Smooth muscle cell (in vitro differentiated cells): ENCODE results near the gene RELN. TPM values are rescaled to one million over a fixed set of nuclear protein-coding genes. Genes with fewer than 3 reads are reported as not detected.

ENCODE experiments used
- DNase-seq: peaks from one replicate; lab custom pipeline; 2025; ENCODE audit not compliant: unreplicated experiment; lab: John Stamatoyannopoulos, UW
- H2AFZ ChIP-seq: fragments of 200-600 bp; sonication (generic); 2 replicates; pipeline ENCODE4 v1.6.0; 2016; ENCODE audit warnings: antibody characterized with exemption, low read depth, mild to moderate bottlenecking
- H3F3A ChIP-seq: fragments of 200-600 bp; sonication (generic); 2 replicates; pipeline ENCODE4 v1.6.0; 2017; ENCODE audit warnings: antibody characterized with exemption, low read depth
- H3K27ac ChIP-seq: fragments of 200-600 bp; sonication (generic); 2 replicates; pipeline ENCODE4 v1.5.1; 2016; ENCODE audit warnings: low read depth, mild to moderate bottlenecking
- H3K27me3 ChIP-seq: fragments of 200-600 bp; sonication (generic); 2 replicates; pipeline ENCODE4 v1.6.1; 2016; ENCODE audit warnings: low read depth, mild to moderate bottlenecking
- H3K36me3 ChIP-seq: fragments of 200-600 bp; sonication (generic); 2 replicates; pipeline ENCODE4 v1.5.1; 2016; ENCODE audit warnings: low read depth
- H3K4me1 ChIP-seq: fragments of 200-600 bp; sonication (generic); 2 replicates; pipeline ENCODE4 v1.5.1; 2016; ENCODE audit warnings: low read depth
- H3K4me2 ChIP-seq: fragments of 200-600 bp; sonication (generic); 2 replicates; pipeline ENCODE4 v1.6.0; 2016; ENCODE audit warnings: mild to moderate bottlenecking
- H3K4me3 ChIP-seq: fragments of 200-600 bp; sonication (generic); 2 replicates; pipeline ENCODE4 v1.5.1; 2016; ENCODE audit warnings: mild to moderate bottlenecking
- H3K79me2 ChIP-seq: fragments of 200-600 bp; sonication (generic); 2 replicates; pipeline ENCODE4 v1.6.0; 2016; ENCODE audit warnings: low read depth, mild to moderate bottlenecking
- H3K9ac ChIP-seq: fragments of 200-600 bp; sonication (generic); 2 replicates; pipeline ENCODE4 v1.6.0; 2016; ENCODE audit warnings: low read depth
- H3K9me3 ChIP-seq: fragments of 200-600 bp; sonication (generic); replicated peaks from 2 replicates; pipeline ENCODE4 v1.5.1; 2016; ENCODE audit warnings: low read depth
- H4K20me1 ChIP-seq: fragments of 200-600 bp; sonication (generic); 2 replicates; pipeline ENCODE4 v1.6.0; 2016; ENCODE audit warnings: low read depth
- WGBS: methylation state at CpG from one replicate; pipeline ENCODE4 v1.1.7; 2016; ENCODE audit warnings: low lambda C conversion rate; 5-methylcytosine and 5-hydroxymethylcytosine counted together
- polyA plus RNA-seq: library from polyadenylated mRNA; unstranded; fragments of >200 nt; fragmentation: Nextera tagmentation; extraction: Ambion mirVana; gene quantifications from 2 replicates; pipeline ENCODE4 v1.2.1, GENCODE V29; 2016
- total RNA-seq: library from RNA; depleted of rRNA; stranded (reverse); fragments of >200 nt; gene quantifications from 2 replicates; pipeline ENCODE4 v1.2.3, GENCODE V29; 2014
- TF ChIP-seq, protein P1 (sequence below): fragments of 200-600 bp; sonication (generic); IDR thresholded peaks from 2 replicates; pipeline ENCODE4 v1.5.1; 2017; ENCODE audit warnings: borderline replicate concordance, mild to moderate bottlenecking, antibody characterized with exemption; ENCODE audit not compliant: insufficient read depth, poor library complexity, severe bottlenecking

RELN gene
- total and polyA plus RNA-seq, 2 experiments from 2014 or later = 0.90 TPM; not detected in 1

DNA sequence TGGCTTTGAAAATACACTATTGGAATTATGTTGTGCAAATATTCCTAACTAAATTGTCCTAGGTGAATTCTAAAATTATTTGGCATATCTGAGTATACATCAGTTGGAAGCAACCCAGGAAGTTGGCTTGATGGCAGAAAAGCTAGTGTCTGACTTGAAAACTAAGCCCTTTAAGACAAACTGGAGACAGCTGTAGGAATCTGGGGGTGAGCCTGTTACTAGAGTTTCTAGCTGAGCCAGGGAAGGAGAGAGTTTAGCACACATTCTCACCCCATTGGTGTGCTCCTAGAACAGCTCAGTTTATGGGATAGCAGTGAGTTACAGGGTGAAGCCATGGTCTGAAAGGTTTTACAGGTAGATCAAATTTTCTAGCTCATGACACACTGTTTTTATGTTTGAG lies 333.2 kb downstream of the RELN start:
- Histone ChIP-seq H3K4me1 (no peaks in the 10 kb centered on the region), H3K4me2 (no peak overlapping the region), H3K9ac (no peak overlapping the region), H3K36me3 (no peaks in the 10 kb centered on the region), H3K9me3 (no peaks in the 10 kb centered on the region), H4K20me1 (no peaks in the 10 kb centered on the region), H3K79me2 (no peaks in the 10 kb centered on the region), H3K27me3 (no peaks in the 10 kb centered on the region), H3K27ac (no peak overlapping the region), H3F3A (no peaks in the 10 kb centered on the region), H3K4me3 (no peak overlapping the region), H2AFZ (no peak overlapping the region)
- DNase-seq = no peak
- TF ChIP-seq, protein P1, sequence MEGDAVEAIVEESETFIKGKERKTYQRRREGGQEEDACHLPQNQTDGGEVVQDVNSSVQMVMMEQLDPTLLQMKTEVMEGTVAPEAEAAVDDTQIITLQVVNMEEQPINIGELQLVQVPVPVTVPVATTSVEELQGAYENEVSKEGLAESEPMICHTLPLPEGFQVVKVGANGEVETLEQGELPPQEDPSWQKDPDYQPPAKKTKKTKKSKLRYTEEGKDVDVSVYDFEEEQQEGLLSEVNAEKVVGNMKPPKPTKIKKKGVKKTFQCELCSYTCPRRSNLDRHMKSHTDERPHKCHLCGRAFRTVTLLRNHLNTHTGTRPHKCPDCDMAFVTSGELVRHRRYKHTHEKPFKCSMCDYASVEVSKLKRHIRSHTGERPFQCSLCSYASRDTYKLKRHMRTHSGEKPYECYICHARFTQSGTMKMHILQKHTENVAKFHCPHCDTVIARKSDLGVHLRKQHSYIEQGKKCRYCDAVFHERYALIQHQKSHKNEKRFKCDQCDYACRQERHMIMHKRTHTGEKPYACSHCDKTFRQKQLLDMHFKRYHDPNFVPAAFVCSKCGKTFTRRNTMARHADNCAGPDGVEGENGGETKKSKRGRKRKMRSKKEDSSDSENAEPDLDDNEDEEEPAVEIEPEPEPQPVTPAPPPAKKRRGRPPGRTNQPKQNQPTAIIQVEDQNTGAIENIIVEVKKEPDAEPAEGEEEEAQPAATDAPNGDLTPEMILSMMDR = no peak

DNA sequence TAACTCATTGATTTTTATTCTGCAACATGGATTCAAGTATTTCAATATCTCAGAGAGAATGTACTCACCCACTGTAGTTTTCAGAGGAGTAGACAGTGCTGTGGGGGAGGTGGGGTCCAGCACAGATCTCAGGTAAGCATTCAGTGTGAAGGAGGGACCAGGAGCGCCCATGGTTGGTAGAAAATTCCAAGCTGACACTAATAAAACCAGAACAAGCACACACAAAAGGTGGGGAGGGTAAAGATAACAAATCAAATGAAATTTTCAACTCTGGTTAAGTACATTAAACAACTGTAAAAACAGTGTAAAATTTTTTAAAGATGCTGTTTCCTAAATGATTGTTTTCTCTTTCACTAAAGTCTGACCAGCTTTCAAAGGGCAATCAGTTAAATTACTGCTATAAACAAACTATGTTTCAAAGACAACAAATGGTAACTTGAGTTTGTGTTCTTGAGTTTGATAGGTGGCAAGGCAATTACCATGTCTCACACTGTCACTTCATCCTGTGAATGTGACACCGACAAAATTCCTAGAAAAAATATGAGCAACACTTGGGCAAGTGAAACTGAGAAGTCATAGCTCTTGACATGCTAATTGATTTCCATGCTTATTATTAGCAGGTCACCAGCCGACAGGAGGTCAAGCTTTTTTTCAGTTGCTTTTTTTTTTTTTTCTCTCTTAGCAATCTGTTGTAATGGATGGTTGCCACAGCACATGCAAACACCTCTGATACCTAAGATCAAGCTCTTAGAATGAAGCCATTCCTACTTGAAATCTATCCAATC lies 337.7 kb downstream of the RELN start:
- H2AFZ ChIP-seq = no peak overlapping the region
- no peaks in the 10 kb centered on the region for H4K20me1 ChIP-seq
- 83% methylated on average over 3 of the region's 3 CpGs for WGBS
- H3F3A ChIP-seq = no peaks in the 10 kb centered on the region
- no peak overlapping the region for H3K4me3 ChIP-seq
- H3K9me3 ChIP-seq = no peaks in the 10 kb centered on the region
- no peak overlapping the region for H3K9ac ChIP-seq
- no peaks in the 10 kb centered on the region for H3K36me3 ChIP-seq
- H3K4me2 ChIP-seq = no peak overlapping the region
- no peaks in the 10 kb centered on the region for H3K27me3 ChIP-seq
- H3K27ac ChIP-seq = no peak overlapping the region
- no peak for DNase-seq
- H3K79me2 ChIP-seq = no peaks in the 10 kb centered on the region
- TF ChIP-seq, protein P1 = no peak
- H3K4me1 ChIP-seq = no peaks in the 10 kb centered on the region

DNA sequence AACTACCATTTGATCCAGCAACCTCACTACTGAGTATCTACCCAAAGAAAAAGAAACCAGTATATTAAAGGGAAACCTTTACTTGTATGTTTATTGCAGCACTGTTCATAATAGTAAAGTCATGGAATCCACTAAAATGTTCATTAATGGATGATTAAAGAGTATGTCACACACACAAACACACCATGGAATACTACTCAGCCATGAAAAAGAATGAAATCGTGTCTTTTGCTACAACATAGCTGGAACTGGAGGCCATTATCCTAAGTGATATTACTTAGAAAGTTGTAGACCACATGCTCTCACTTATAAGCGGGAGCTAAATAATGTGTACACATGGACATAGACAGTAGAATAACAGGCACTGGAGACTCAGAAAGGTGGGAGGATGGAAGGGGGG lies 340.4 kb downstream of the RELN start:
- Histone ChIP-seq H2AFZ (no peak overlapping the region), H3K36me3 (no peaks in the 10 kb centered on the region), H3K4me2 (no peak overlapping the region), H3K4me1 (no peaks in the 10 kb centered on the region), H3F3A (no peaks in the 10 kb centered on the region), H3K79me2 (no peaks in the 10 kb centered on the region), H3K9ac (no peak overlapping the region), H3K9me3 (no peaks in the 10 kb centered on the region), H4K20me1 (no peaks in the 10 kb centered on the region), H3K4me3 (no peak overlapping the region), H3K27me3 (no peaks in the 10 kb centered on the region), H3K27ac (no peak overlapping the region)
- DNase-seq = no peak
- WGBS = 94% methylated on average over 2 of the region's 2 CpGs
- TF ChIP-seq, protein P1 = no peak

DNA sequence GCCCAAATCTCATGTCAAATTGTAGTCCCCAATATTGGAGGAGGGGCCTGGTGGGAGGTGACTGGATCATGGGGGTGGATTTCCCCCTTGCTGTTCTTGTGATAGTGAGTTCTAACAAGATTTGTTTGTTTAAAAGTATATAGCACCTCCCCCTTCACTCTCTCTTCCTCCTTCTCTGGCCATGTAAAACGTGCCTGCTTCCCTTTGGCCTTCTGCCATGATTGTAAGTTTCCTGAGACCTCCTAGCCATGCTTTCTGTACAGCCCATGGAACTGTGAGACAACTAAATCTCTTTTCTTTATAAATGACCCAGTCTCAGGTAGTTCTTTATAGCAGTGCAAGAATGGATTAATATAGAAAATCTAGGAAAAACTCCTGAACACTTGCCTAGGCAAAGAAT lies 341.3 kb downstream of the RELN start:
- Histone ChIP-seq H3K4me1 (no peaks in the 10 kb centered on the region), H3K27ac (no peak overlapping the region), H3K79me2 (no peaks in the 10 kb centered on the region), H4K20me1 (no peaks in the 10 kb centered on the region), H2AFZ (no peak overlapping the region), H3K36me3 (no peaks in the 10 kb centered on the region), H3K9me3 (no peaks in the 10 kb centered on the region), H3K4me2 (no peak overlapping the region), H3K4me3 (no peak overlapping the region), H3F3A (no peaks in the 10 kb centered on the region), H3K27me3 (no peaks in the 10 kb centered on the region), H3K9ac (no peak overlapping the region)
- 63% methylated on average over 1 of the region's 1 CpG for WGBS
- TF ChIP-seq, protein P1 = no peak
- DNase-seq = no peak
